CD14-positive monocyte (primary cell): ENCODE results near the gene QSER1. TPM values are rescaled to one million over a fixed set of nuclear protein-coding genes. Genes with fewer than 3 reads are reported as not detected.

Experiments used
- DNase-seq, 3 donors: peaks; one replicate each; pipeline ENCODE4 v3.0.0-alpha.2; 2011 to 2022
- H2AFZ ChIP-seq: 2 replicates; pipeline ENCODE4 v1.6.0; 2012; ENCODE audit warnings: mild to moderate bottlenecking, low read depth, low read length, inconsistent platforms; ENCODE audit not compliant: insufficient read depth, poor library complexity, severe bottlenecking
- H3K27ac ChIP-seq, 2 donors: 1 replicate in 1 of 2; 2 replicates in 1 of 2; pipeline ENCODE4 v1.5.1; 2012 to 2013; ENCODE audit warnings: low read length in 2 of 2, control low read depth in 1 of 2, inconsistent platforms in 1 of 2, low read depth in 1 of 2, mild to moderate bottlenecking in 1 of 2
- H3K27me3 ChIP-seq, 2 donors: one replicate each; pipeline versions ENCODE4 v1.6.0 to v1.6.1; 2011 to 2013; ENCODE audit warnings: low read length in 2 of 2; ENCODE audit not compliant: control insufficient read depth in 2 of 2, insufficient read depth in 2 of 2
- H3K36me3 ChIP-seq, 2 donors: replicated peaks in 1 of 2; 1 replicate in 1 of 2; 2 replicates in 1 of 2; pipeline versions ENCODE4 v1.5.1 to v1.6.1; 2012 to 2013; ENCODE audit warnings: low read length in 2 of 2, control low read depth in 1 of 2, inconsistent platforms in 1 of 2, mild to moderate bottlenecking in 1 of 2; ENCODE audit not compliant: insufficient read depth in 2 of 2, control insufficient read depth in 1 of 2
- H3K4me1 ChIP-seq, 2 donors: 1 replicate in 1 of 2; 2 replicates in 1 of 2; pipeline versions ENCODE4 v1.5.1 to v1.6.1; 2012 to 2013; ENCODE audit warnings: low read length in 2 of 2, control low read depth in 1 of 2, inconsistent platforms in 1 of 2, mild to moderate bottlenecking in 1 of 2, moderate library complexity in 1 of 2; ENCODE audit not compliant: insufficient read depth in 2 of 2, control insufficient read depth in 1 of 2
- H3K4me2 ChIP-seq: replicated peaks from 2 replicates; pipeline ENCODE3; 2012; ENCODE audit warnings: low read length, moderate library complexity, mild to moderate bottlenecking; ENCODE audit not compliant: poor library complexity, severe bottlenecking; ENCODE audit errors: extremely low read depth
- H3K4me3 ChIP-seq, 3 experiments: fragments of 200-600 bp in 1 of 3; sonication (generic) in 1 of 3; replicated peaks in 1 of 3; 1 replicate in 2 of 3; 2 replicates in 1 of 3; pipeline ENCODE4 v1.5.1; 2011 to 2013; ENCODE audit warnings: low read length in 3 of 3, mild to moderate bottlenecking in 3 of 3, control low read depth in 2 of 3, low read depth in 2 of 3, inconsistent platforms in 1 of 3, moderate library complexity in 1 of 3
- H3K79me2 ChIP-seq: 2 replicates; pipeline ENCODE4 v1.6.0; 2012; ENCODE audit warnings: mild to moderate bottlenecking, control low read depth, inconsistent platforms, low read length, moderate library complexity; ENCODE audit not compliant: insufficient read depth
- H3K9ac ChIP-seq: 2 replicates; pipeline ENCODE4 v1.6.0; 2017; ENCODE audit warnings: low read length, mild to moderate bottlenecking; ENCODE audit not compliant: insufficient read depth, poor library complexity, severe bottlenecking
- H3K9me3 ChIP-seq, 2 donors: replicated peaks in 1 of 2; 1 replicate in 1 of 2; 2 replicates in 1 of 2; pipeline versions ENCODE4 v1.5.1 to v1.6.1; 2012 to 2013; ENCODE audit warnings: low read length in 2 of 2, control low read depth in 1 of 2; ENCODE audit not compliant: control insufficient read depth in 1 of 2, insufficient read depth in 1 of 2
- H4K20me1 ChIP-seq: 2 replicates; pipeline ENCODE4 v1.6.0; 2012; ENCODE audit warnings: mild to moderate bottlenecking, low read length, control low read depth, moderate library complexity; ENCODE audit not compliant: insufficient read depth
- H3K27ac Mint-ChIP-seq, 7 donors: one replicate each; pipeline ENCODE4 v1.8.0; 2020; ENCODE audit warnings: mild to moderate bottlenecking in 7 of 7, mixed read lengths in 7 of 7, moderate library complexity in 6 of 7, inconsistent platforms in 2 of 7
- H3K27me3 Mint-ChIP-seq, 3 donors: one replicate each; pipeline ENCODE4 v1.8.0; 2021 to 2022; ENCODE audit warnings: low read depth in 3 of 3, mild to moderate bottlenecking in 3 of 3, mixed read lengths in 3 of 3, moderate library complexity in 3 of 3, inconsistent platforms in 1 of 3
- H3K36me3 Mint-ChIP-seq, 2 donors: one replicate each; pipeline ENCODE4 v1.8.0; 2020; ENCODE audit warnings: mixed read lengths in 2 of 2, inconsistent platforms in 1 of 2, mild to moderate bottlenecking in 1 of 2
- H3K4me1 Mint-ChIP-seq: one replicate; pipeline ENCODE4 v1.8.0; 2020; ENCODE audit warnings: mild to moderate bottlenecking, mixed read lengths
- H3K4me3 Mint-ChIP-seq, 2 donors: one replicate each; pipeline ENCODE4 v1.8.0; 2020; ENCODE audit warnings: mild to moderate bottlenecking in 2 of 2, mixed read lengths in 2 of 2, moderate library complexity in 1 of 2
- H3K9me3 Mint-ChIP-seq, 7 donors: one replicate each; pipeline ENCODE4 v1.8.0; 2020 to 2022; ENCODE audit warnings: mixed read lengths in 7 of 7, mild to moderate bottlenecking in 6 of 7, moderate library complexity in 6 of 7, inconsistent platforms in 2 of 7
- CTCF ChIP-seq: fragments of 200-600 bp; IDR thresholded peaks from one replicate; pipeline ENCODE4 v1.8.0; 2022; ENCODE audit warnings: antibody characterized with exemption, mild to moderate bottlenecking
- WGBS: methylation state at CpG from one replicate; pipeline ENCODE4 v1.1.5; 2013; ENCODE audit warnings: missing lambda C conversion rate; ENCODE audit not compliant: insufficient coverage; 5-methylcytosine and 5-hydroxymethylcytosine counted together
- intact Hi-C, 2 donors: fragments of 100-400 bp; cut with micrococcal nuclease; formaldehyde crosslinking; loops; one replicate each; pipeline versions ENCODE4 v1.15.0 to v1.15.1; 2023
- polyA plus RNA-seq, 3 donors: library from polyadenylated mRNA; depleted of rRNA in 1 of 3; unstranded in 2 of 3; stranded (reverse) in 1 of 3; fragments of 300-500 nt in 2 of 3; fragments of >200 nt in 1 of 3; fragmentation: Illumina TruSeq in 2 of 3; gene quantifications; 1 replicate in 2 of 3; 2 replicates in 1 of 3; pipeline ENCODE4 v1.2.3, GENCODE V29; 2012 to 2021

The QSER1 gene
- polyA plus RNA-seq, 3 donors = 1.1 to 7.0 (median 2.5) TPM

GRCh38 chr11:33000181-33000580 lies 107.6 kb downstream of the QSER1 start:
- no peaks in the 10 kb centered on the region for H4K20me1 ChIP-seq
- no peak overlapping the region for H3K9ac ChIP-seq
- H3K79me2 ChIP-seq = no peaks in the 10 kb centered on the region
- peaks cover 1 to 7% (median 2%) of the 10 kb centered on the region in 3 donors for H3K27me3 Mint-ChIP-seq
- no peak overlapping the region for H3K4me3 Mint-ChIP-seq
- intact Hi-C loops = no loop called here
- H3K27ac ChIP-seq = no peak overlapping the region
- no peaks in the 10 kb centered on the region for H3K9me3 ChIP-seq
- no peak overlapping the region for H3K4me2 ChIP-seq
- no peak overlapping the region for H3K27ac Mint-ChIP-seq
- no peaks in the 10 kb centered on the region for H3K27me3 ChIP-seq
- H3K4me1 Mint-ChIP-seq = no peaks in the 10 kb centered on the region
- TF ChIP-seq CTCF = no peak
- no peak overlapping the region for H3K4me3 ChIP-seq
- H3K9me3 Mint-ChIP-seq = peaks cover 5 to 15% (median 12%) of the 10 kb centered on the region in 7 donors
- H2AFZ ChIP-seq = no peak overlapping the region
- H3K36me3 Mint-ChIP-seq = no peaks in the 10 kb centered on the region
- no peaks in the 10 kb centered on the region for H3K4me1 ChIP-seq
- no peak for DNase-seq
- no peaks in the 10 kb centered on the region for H3K36me3 ChIP-seq

GRCh38 chr11:33001281-33001680 lies 108.7 kb downstream of the QSER1 start:
- Histone ChIP-seq H3K27me3 (no peaks in the 10 kb centered on the region), H2AFZ (no peak overlapping the region), H3K4me1 (no peaks in the 10 kb centered on the region), H3K9ac (no peak overlapping the region), H3K4me2 (no peak overlapping the region), H3K79me2 (no peaks in the 10 kb centered on the region), H4K20me1 (no peaks in the 10 kb centered on the region), H3K9me3 (no peaks in the 10 kb centered on the region), H3K27ac (no peak overlapping the region), H3K36me3 (no peaks in the 10 kb centered on the region), H3K4me3 (no peak overlapping the region)
- Mint-ChIP-seq H3K9me3 (peaks cover 4 to 16% (median 12%) of the 10 kb centered on the region in 7 donors), H3K4me1 (no peaks in the 10 kb centered on the region), H3K36me3 (no peaks in the 10 kb centered on the region), H3K27ac (no peak overlapping the region), H3K4me3 (no peak overlapping the region), H3K27me3 (peaks cover 1 to 7% (median 2%) of the 10 kb centered on the region in 3 donors)
- DNase-seq = no peak
- intact Hi-C loops = no loop called here
- WGBS = 78% methylated on average over 4 of the region's 6 CpGs
- no peak for TF ChIP-seq CTCF
